Naive thymus-derived CD8-positive, alpha-beta T cell (primary cell): ENCODE measurements around the gene ALPK3. TPM values are rescaled to one million over a fixed set of nuclear protein-coding genes. Genes with fewer than 3 reads are reported as not detected.

ENCODE experiments used
- ATAC-seq, 2 donors: fragments of 150-1000 bp; cut with Tn5 transposase in 1 of 2; sonication (Bioruptor Pico), chemical (Tn5 transposase) in 1 of 2; 1 replicate in 1 of 2; 2 replicates in 1 of 2; pipeline ENCODE4 v1.10.0; 2021; ENCODE audit warnings: mild to moderate bottlenecking in 2 of 2, moderate library complexity in 2 of 2
- POLR2A ChIA-PET: fragments of 350-600 bp; sonication (Branson Sonifier 250); formaldehyde crosslinking; loops from one replicate; lab custom pipeline; 2021; ENCODE audit warnings: antibody characterized with exemption; lab: Charles Lee
- DNase-seq, 10 donors: peaks; one replicate each; pipeline versions ENCODE4 v3.0.0 to v3.0.0-alpha.2; 2020 to 2022
- H3K27ac Mint-ChIP-seq, 10 donors: one replicate each; pipeline ENCODE4 v1.8.0; 2020 to 2022; ENCODE audit warnings: mild to moderate bottlenecking in 10 of 10, mixed read lengths in 10 of 10, moderate library complexity in 4 of 10, inconsistent platforms in 1 of 10
- H3K27me3 Mint-ChIP-seq, 5 donors: one replicate each; pipeline ENCODE4 v1.8.0; 2021 to 2022; ENCODE audit warnings: mixed read lengths in 5 of 5
- H3K36me3 Mint-ChIP-seq, 3 donors: one replicate each; pipeline ENCODE4 v1.8.0; 2020 to 2022; ENCODE audit warnings: mixed read lengths in 3 of 3, mild to moderate bottlenecking in 2 of 3, inconsistent platforms in 1 of 3
- H3K4me1 Mint-ChIP-seq, 4 donors: one replicate each; pipeline ENCODE4 v1.8.0; 2021 to 2022; ENCODE audit warnings: mixed read lengths in 4 of 4
- H3K4me3 Mint-ChIP-seq, 10 donors: one replicate each; pipeline ENCODE4 v1.8.0; 2020 to 2022; ENCODE audit warnings: mild to moderate bottlenecking in 10 of 10, mixed read lengths in 10 of 10, moderate library complexity in 6 of 10, inconsistent platforms in 1 of 10
- H3K9me3 Mint-ChIP-seq, 9 donors: one replicate each; pipeline ENCODE4 v1.8.0; 2020 to 2022; ENCODE audit warnings: mixed read lengths in 9 of 9, mild to moderate bottlenecking in 3 of 9, inconsistent platforms in 1 of 9, moderate library complexity in 1 of 9
- polyA plus RNA-seq, 3 donors: library from polyadenylated mRNA; unstranded; fragments of 300-500 nt; fragmentation: Illumina TruSeq; gene quantifications; one replicate each; pipeline ENCODE4 v1.2.3, GENCODE V29; 2021
- total RNA-seq, 8 experiments: library from RNA in 2 of 8; stranded (reverse) in 2 of 8; gene quantifications; one replicate each; pipeline ENCODE4 v1.2.3 and lab custom pipeline; 2021 to 2026

The ALPK3 gene
- total and polyA plus RNA-seq, 5 experiments from 2014 or later: 0.01 to 0.29 (median 0.11) TPM; not detected in 2

- H3K9me3 Mint-ChIP-seq: no peaks in the 10 kb centered on the region
- no peak overlapping the region for H3K4me3 Mint-ChIP-seq
- H3K27ac Mint-ChIP-seq: no peak overlapping the region
- POLR2A ChIA-PET: no interaction called here
- H3K36me3 Mint-ChIP-seq: no peaks in the 10 kb centered on the region
- no peaks in the 10 kb centered on the region for H3K27me3 Mint-ChIP-seq
- no peak for DNase-seq
- H3K4me1 Mint-ChIP-seq: no peaks in the 10 kb centered on the region
- no peak for ATAC-seq
Observed at GRCh38 chr15:84859651-84860050, 42.5 kb downstream of the ALPK3 start.

DNA sequence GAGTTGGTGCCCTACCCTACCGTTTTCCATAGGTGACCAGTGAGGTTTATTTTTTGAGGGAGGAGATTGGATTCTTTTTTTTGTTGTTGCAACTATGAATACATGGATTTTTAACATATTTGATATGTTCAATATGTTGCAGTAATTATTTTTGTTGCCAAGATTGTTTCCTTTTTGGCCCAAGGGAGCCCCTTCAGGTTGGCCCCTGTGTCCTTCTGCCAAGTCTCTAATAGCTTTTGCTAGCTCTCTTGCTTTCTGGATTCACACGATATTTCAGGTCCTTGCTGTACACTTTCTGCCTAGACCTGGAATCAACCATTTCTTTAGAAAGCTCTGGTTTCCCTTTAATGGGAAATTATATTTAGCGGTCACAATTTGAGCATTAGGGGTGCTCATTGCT, 44.6 kb downstream of the ALPK3 start:
- DNase-seq (no peak), ATAC-seq (no peak)
- no peaks in the 10 kb centered on the region for H3K36me3 Mint-ChIP-seq
- H3K4me3 Mint-ChIP-seq: no peak overlapping the region
- no peaks in the 10 kb centered on the region for H3K4me1 Mint-ChIP-seq
- POLR2A ChIA-PET: no interaction called here
- no peak overlapping the region for H3K27ac Mint-ChIP-seq
- H3K27me3 Mint-ChIP-seq: no peaks in the 10 kb centered on the region
- H3K9me3 Mint-ChIP-seq: no peaks in the 10 kb centered on the region

DNA sequence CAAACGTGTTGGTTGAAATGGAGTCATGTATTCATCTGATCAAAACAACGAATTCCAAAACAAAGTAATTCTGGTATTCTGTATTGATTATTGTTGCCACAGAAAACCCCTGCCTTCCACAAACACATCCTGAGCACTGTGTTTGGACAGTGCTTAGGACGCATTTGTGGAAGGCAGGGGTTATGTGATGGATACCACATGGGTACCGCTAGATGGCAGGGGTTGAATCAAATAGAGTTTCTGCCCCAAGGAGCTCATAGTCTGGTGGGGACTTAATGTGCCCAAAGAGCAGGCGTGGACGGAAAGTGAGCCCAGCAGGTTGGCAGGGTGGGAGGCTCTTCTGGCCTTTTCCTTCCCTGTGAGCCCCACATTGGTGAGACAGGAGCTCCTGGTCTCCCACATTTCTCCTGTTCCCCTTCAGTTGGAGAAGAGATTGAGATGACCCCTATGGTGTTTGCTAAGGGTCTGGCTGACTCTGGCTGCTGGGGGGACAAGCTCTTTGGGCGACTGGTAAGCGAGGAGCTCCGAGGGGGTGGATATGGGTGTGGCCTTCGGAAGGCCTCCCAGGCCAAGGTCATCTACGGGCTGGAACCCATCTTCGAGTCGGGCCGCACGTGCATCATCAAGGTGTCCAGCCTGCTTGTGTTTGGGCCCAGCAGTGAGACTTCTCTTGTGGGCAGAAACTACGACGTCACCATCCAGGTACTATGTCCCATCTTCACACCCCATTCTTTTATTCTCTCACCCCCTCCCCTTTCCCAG, 45.2 kb downstream of the ALPK3 start:
- Mint-ChIP-seq H3K27ac (no peak overlapping the region), H3K27me3 (no peaks in the 10 kb centered on the region), H3K4me3 (no peak overlapping the region), H3K9me3 (no peaks in the 10 kb centered on the region), H3K36me3 (no peaks in the 10 kb centered on the region), H3K4me1 (no peaks in the 10 kb centered on the region)
- ATAC-seq (no peak), DNase-seq (no peak)
- POLR2A ChIA-PET: no interaction called here

- Mint-ChIP-seq H3K4me3 (no peak overlapping the region), H3K27ac (peak overlapping the region in 1 of 10 donors; percentile 29), H3K27me3 (no peaks in the 10 kb centered on the region), H3K9me3 (no peaks in the 10 kb centered on the region), H3K36me3 (no peaks in the 10 kb centered on the region), H3K4me1 (no peaks in the 10 kb centered on the region)
- POLR2A ChIA-PET: no interaction called here
- DNase-seq (no peak), ATAC-seq (no peak)
Observed at GRCh38 chr15:84863565-84864443, 46.6 kb downstream of the ALPK3 start.

DNA sequence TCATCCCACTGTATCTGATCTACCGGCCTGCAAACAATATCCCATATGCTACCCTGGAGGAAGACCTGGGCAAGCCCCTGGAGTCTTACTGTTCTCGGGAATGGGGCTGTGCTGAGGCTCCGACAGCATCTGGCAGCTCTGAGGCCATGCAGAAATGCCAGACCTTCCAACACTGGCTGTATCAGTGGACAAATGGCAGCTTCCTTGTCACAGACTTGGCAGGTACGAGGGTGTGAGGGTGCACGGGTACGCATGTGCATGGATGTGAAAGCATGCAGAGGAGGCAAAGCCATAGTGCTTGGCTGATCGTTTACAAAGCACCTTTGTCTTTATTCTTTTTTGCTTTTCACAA, 47.3 kb downstream of the ALPK3 start:
- DNase-seq: no peak
- POLR2A ChIA-PET: interaction anchor here (0.8 kb wide), 1 partner anchor 9 kb away, joined by 3 read pairs; no protein-coding TSS in a partner anchor
- Mint-ChIP-seq H3K27me3 (no peaks in the 10 kb centered on the region), H3K27ac (no peak overlapping the region), H3K4me3 (no peak overlapping the region), H3K36me3 (no peaks in the 10 kb centered on the region), H3K4me1 (no peaks in the 10 kb centered on the region), H3K9me3 (no peaks in the 10 kb centered on the region)
- no peak for ATAC-seq

DNA sequence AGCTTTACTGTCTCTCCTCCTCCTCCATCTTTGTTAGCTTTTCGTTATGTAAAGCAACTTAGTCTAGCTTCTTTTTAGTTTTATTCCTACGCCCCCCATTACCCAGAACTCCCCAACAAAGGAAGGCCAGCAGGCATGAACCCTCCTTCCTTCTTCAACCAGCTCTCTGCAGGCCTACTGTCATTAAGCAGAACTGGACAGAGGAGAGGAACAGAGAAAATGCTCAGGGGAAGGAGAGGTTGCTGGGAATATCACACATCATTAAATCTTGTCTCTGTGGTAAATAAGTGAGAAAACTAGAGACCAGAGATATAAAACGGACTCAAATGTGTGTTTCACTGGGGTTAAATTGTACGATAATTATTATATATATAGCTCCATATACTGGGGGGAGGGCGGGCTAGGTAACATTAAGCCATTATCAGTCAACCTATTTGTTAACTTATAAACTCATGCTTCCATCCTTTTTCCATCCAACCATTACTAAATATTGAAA, 48.0 kb downstream of the ALPK3 start:
- no peak for ATAC-seq
- Mint-ChIP-seq H3K4me1 (no peaks in the 10 kb centered on the region), H3K27ac (no peak overlapping the region), H3K4me3 (no peak overlapping the region), H3K27me3 (no peaks in the 10 kb centered on the region), H3K9me3 (no peaks in the 10 kb centered on the region), H3K36me3 (no peaks in the 10 kb centered on the region)
- POLR2A ChIA-PET: interaction anchor here (0.8 kb wide), 1 partner anchor 8 kb away, joined by 3 read pairs; no protein-coding TSS in a partner anchor
- no peak for DNase-seq

GRCh38 chr15:84868037-84868880, 51.1 kb downstream of the ALPK3 start:
- H3K27me3 Mint-ChIP-seq: no peaks in the 10 kb centered on the region
- no peaks in the 10 kb centered on the region for H3K4me1 Mint-ChIP-seq
- no peaks in the 10 kb centered on the region for H3K36me3 Mint-ChIP-seq
- POLR2A ChIA-PET: no interaction called here
- ATAC-seq (no peak), DNase-seq (peak in 1 of 10 donors; percentile 53)
- H3K9me3 Mint-ChIP-seq: no peaks in the 10 kb centered on the region
- H3K27ac Mint-ChIP-seq: no peak overlapping the region
- no peak overlapping the region for H3K4me3 Mint-ChIP-seq

GRCh38 chr15:84869510-84869909, 52.4 kb downstream of the ALPK3 start:
- DNase-seq (peak in 1 of 10 donors; percentile 28), ATAC-seq (no peak)
- POLR2A ChIA-PET: no interaction called here
- H3K27me3 Mint-ChIP-seq: no peaks in the 10 kb centered on the region
- no peaks in the 10 kb centered on the region for H3K36me3 Mint-ChIP-seq
- H3K4me1 Mint-ChIP-seq: no peaks in the 10 kb centered on the region
- H3K27ac Mint-ChIP-seq: no peak overlapping the region
- H3K4me3 Mint-ChIP-seq: no peak overlapping the region
- no peaks in the 10 kb centered on the region for H3K9me3 Mint-ChIP-seq

GRCh38 chr15:84871428-84871985, 54.4 kb downstream of the ALPK3 start:
- ATAC-seq (no peak), DNase-seq (no peak)
- no peaks in the 10 kb centered on the region for H3K27me3 Mint-ChIP-seq
- no peaks in the 10 kb centered on the region for H3K36me3 Mint-ChIP-seq
- no peak overlapping the region for H3K27ac Mint-ChIP-seq
- no peak overlapping the region for H3K4me3 Mint-ChIP-seq
- H3K4me1 Mint-ChIP-seq: no peaks in the 10 kb centered on the region
- H3K9me3 Mint-ChIP-seq: no peaks in the 10 kb centered on the region
- POLR2A ChIA-PET: no interaction called here

DNA sequence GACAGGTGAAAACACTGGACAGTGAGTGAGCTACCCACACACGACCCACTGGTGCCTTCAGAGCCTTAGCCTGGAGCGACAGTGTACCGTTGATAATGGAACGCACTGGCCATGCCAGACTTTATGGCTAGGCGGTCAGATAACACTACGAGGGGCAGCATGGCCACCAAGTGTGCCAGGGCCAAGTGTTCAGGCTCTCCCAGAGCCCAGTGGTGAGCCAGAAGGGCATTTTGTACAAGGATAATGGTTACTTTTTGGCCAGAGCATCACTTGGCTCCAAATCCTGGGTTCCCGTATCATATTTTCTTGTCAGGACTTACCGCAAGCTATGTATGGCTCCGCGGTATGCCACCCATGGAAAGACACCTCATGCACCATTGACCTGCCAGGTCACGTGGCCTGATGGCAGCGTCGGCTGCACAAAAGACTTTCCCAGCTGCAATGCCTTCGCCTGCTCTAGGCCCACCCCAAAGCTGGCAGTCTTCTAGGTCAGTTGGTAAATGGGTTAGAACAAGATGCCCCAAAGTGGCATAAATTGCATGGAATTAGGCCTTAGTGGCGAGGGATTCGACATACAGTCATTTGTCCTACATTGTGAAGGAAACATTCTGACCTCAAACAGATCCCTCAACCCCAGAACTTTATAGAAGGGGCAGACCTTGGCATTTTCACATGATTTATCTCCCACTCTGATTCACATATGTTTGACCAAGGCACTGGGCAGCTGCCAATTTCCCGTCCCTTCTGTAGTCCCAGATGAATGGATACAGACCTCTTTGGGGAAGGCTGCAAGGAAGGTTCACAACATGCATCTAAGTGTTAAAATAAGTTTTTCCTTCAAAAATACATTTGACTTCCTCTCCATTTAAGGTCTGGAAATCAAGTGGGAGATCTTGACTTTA, 55.1 kb downstream of the ALPK3 start:
- Mint-ChIP-seq H3K27me3 (no peaks in the 10 kb centered on the region), H3K27ac (no peak overlapping the region), H3K4me1 (peaks cover 0 to 5% (median 0%) of the 10 kb centered on the region in 4 donors), H3K36me3 (no peaks in the 10 kb centered on the region), H3K4me3 (no peak overlapping the region), H3K9me3 (no peaks in the 10 kb centered on the region)
- DNase-seq: peak in 1 of 10 donors; percentile 38
- POLR2A ChIA-PET: no interaction called here
- no peak for ATAC-seq

DNA sequence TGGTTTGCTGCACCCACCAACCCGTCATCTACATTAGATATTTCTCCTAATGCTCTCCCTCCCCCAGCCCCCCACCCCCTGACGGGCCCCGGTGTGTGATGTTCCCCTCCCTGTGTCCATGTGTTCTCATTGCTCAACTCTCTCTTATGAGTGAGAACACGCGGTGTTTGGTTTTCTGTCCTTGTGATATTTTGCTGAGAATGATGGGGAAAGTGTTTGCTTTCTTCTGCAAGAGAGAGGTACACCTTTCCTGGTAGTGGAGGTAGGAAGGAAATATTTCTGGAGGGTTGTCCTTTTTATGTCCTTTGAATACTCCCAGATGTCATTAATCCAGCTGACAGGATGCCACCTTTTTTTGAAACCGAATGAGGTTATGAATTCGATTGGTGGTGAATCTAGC, 56.8 kb downstream of the ALPK3 start:
- Mint-ChIP-seq H3K4me3 (no peak overlapping the region), H3K27me3 (no peaks in the 10 kb centered on the region), H3K27ac (no peak overlapping the region), H3K9me3 (no peaks in the 10 kb centered on the region), H3K4me1 (peaks cover 0 to 5% (median 0%) of the 10 kb centered on the region in 4 donors), H3K36me3 (no peaks in the 10 kb centered on the region)
- no peak for DNase-seq
- no peak for ATAC-seq
- POLR2A ChIA-PET: no interaction called here
